OCI-LY7 (cell line): ENCODE data around the gene PAK6.

ENCODE experiments used
- EZH2phosphoT487 ChIP-seq: fragments of 200-600 bp; sonication (generic); IDR thresholded peaks from 2 replicates; pipeline ENCODE4 v1.6.1; 2018; ENCODE audit warnings: low read depth, borderline replicate concordance, mild to moderate bottlenecking, mixed run types, antibody characterized with exemption, low read length, moderate library complexity, mixed read lengths
- TF ChIP-seq, protein P1 (sequence below): fragments of 200-600 bp; sonication (generic); conservative IDR thresholded peaks from 2 replicates; pipeline ENCODE4 v1.5.1; 2014; ENCODE audit warnings: mild to moderate bottlenecking, antibody characterized with exemption, low read length, moderate library complexity, mixed read lengths

DNA sequence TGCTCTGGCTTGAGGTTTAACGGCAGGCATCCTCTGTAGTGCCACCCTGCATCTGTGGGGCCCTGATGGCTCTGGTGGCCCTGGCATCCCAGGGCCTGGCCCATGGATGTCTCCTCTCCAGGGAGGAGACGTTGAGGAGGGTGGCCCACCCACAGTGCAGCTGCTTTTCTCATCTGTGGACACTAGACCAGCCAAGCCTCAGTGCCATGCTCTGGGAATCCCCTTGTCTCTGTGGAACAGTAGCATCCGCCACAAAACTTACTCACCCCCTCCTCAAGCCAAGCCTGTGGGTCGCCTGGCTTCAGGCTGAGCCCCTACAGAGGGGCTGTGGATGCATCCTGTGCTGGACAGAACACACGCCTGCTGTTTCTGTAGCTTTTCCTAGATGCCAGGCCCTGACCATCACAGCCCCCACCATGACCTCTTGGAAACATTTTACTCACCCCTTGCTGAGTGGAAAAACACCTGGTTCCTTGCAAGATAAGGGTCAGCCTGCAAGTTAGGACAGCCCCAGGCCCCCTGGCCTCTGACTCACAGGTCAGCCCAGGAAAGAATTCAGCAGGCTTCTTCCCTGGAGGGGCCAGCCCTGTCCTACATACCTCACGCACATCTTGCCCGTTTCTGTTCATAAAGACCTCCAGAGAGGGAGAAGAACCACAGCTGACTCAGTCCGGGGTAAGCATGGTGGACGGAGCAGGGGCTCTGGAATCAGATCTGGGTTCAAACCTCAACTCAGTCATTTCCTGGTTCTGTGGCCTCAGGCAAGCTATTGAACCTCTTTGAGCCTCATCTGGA lies 19.0 kb downstream of the PAK6 start:
- TF ChIP-seq, protein P1, sequence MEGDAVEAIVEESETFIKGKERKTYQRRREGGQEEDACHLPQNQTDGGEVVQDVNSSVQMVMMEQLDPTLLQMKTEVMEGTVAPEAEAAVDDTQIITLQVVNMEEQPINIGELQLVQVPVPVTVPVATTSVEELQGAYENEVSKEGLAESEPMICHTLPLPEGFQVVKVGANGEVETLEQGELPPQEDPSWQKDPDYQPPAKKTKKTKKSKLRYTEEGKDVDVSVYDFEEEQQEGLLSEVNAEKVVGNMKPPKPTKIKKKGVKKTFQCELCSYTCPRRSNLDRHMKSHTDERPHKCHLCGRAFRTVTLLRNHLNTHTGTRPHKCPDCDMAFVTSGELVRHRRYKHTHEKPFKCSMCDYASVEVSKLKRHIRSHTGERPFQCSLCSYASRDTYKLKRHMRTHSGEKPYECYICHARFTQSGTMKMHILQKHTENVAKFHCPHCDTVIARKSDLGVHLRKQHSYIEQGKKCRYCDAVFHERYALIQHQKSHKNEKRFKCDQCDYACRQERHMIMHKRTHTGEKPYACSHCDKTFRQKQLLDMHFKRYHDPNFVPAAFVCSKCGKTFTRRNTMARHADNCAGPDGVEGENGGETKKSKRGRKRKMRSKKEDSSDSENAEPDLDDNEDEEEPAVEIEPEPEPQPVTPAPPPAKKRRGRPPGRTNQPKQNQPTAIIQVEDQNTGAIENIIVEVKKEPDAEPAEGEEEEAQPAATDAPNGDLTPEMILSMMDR: no peak
- no peak for TF ChIP-seq EZH2phosphoT487
